Forelimb muscle (tissue), 1 donor: ENCODE measurements around the gene LYSET. TPM values are rescaled to one million over a fixed set of nuclear protein-coding genes. Genes with fewer than 3 reads are reported as not detected.
"Not testable (repeated sequence)": the region's sequence is repeated elsewhere in the genome, so short reads cannot be mapped to it uniquely, and the experiment has no call there.

Source experiments
- DNase-seq: peaks from one replicate; pipeline ENCODE4 v3.0.0-alpha.2; 2013; ENCODE audit warnings: low read depth
- polyA plus RNA-seq: library from polyadenylated mRNA; unstranded; fragments of 120-200 nt; gene quantifications from one replicate; pipeline ENCODE4 v1.2.1, GENCODE V29; 2013; ENCODE audit not compliant: insufficient read length

LYSET gene
- polyA plus RNA-seq, 1 donor = 13.9 TPM

DNA sequence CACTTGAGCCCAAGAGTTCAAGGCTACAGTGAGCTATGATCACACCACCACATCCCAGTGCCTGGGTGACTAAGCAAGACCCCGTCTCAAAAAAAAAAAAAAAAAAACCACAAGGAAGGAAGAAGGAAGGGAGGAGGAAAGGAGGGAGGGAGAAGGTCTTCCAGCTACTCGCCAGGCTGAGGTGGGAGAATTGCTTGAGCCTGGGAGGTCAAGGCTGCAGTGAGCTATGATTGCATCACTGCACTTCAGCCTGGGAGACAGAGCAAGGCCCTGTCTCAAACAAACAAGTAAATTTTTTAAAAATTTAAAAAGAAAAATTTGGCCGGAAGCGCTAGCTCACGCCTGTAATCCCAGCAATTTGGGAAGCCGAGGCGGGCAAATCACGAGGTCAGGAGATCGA lies 16.5 kb upstream of the LYSET start:
- DNase-seq = not testable (repeated sequence)

DNA sequence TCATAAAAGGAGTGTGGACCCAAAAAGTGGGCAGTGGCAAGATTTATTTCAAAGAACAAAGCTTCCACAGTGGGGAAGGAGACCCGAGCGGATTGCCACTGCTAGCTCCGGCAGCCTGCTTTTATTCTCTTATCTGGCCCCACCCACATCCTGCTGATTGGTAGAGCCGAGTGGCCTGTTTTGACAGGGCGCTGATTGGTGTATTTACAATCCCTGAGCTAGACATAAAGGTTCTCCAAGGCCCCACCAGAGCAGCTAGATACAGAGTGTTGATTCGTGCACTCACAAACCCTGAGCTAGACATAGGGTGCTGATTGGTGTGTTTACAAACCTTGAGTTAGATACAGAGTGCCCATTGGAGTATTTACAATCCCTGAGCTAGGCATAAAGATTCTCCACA lies 15.5 kb upstream of the LYSET start:
- not testable (repeated sequence) for DNase-seq

DNA sequence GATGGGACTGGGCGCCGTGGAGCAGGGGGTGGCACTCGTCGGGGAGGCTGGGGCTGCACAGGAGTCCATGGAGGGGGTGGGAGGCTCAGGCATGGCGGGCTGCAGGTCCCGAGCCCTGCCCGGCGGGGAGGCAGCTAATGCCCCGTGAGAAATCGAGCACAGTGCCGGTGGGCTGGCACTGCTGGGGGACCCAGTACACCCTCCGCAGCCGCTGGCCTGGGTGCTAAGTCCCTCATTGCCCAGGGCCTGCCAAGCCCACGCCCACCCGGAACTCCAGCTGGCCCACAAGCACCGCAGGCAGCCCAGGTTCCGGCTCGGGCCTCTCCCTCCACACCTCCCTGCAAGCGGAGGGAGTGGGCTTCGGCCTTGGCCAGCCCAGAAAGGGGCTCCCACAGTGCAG lies 15.0 kb upstream of the LYSET start:
- not testable (repeated sequence) for DNase-seq

DNA sequence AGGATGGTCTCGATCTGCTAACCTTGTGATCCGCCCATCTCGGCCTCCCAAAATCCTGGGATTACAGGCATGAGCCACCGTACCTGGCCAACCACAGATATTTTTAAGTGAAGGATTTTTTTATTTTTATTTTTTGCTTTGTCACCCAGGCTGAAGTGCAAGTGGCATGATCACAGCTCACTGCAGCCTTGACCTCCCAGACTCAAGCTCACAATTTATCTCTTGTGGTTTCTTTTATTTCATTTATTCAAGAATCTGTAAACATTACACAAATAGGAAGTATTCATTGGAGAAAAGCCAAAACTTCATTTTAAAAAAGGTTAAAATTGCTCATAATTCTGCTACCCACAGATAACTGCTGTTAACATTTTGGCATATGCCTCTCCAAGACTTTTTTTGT lies 13.7 kb upstream of the LYSET start:
- DNase-seq = no peak

DNA sequence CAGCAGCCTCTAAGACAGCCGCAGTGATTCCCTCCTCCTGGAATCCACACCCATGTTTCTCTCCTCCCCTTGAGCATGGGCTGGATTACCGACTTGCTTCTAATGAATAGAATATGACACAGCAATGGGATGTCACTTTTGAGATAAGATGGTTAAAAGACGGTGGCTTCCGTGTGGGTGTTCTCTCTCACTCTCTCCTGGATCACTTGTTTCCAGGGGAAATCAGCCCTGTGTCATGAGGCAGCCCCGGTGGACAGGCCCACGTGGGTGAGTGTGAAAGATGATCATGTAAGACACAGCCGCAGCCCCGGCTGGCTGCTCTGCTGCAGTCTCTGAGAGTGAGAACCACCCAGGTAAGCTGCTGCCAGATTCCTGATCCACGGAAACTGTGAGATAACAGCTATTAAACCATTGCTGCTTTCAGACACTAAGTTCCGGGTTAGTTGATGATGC lies 11.1 kb upstream of the LYSET start:
- no peak for DNase-seq

DNA sequence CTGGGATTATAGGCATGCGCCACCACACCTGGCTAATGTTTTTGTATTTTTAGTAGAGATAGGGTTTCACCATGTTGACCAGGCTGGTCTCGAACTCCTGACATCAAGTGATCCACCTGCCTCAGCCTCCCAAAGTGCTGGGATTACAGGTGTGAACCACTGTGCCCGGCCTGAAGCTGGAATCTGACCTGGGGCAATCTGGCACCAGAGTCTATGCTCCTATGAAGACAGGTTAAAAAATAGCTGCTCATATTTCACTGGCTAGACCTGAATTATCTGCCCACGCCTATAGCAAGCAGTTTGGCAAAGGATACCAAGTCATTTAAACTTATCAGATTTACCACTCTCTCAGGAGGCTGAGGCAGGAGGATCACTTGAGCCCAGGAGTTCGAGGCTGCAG lies 10.4 kb upstream of the LYSET start:
- not testable (repeated sequence) for DNase-seq

DNA sequence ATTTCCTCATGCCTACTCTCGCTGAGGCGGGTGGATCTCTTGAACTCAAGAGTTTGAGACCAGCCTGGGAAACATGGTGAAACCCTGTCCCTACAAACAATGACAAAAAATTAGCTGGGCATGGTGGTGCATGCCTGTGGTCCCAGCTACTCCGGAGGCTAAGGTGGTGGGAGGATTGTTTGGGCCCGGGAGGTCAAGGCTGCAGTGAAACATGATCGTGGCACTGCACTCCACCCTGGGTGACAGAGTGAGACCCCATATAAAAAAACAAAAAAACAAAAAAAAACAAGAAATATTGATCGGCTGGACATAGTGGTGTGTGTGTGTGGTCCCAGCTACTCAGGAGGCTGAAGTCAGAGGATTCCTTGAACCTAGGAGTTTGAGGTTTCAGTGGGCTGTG lies 9.6 kb upstream of the LYSET start:
- DNase-seq = no peak

DNA sequence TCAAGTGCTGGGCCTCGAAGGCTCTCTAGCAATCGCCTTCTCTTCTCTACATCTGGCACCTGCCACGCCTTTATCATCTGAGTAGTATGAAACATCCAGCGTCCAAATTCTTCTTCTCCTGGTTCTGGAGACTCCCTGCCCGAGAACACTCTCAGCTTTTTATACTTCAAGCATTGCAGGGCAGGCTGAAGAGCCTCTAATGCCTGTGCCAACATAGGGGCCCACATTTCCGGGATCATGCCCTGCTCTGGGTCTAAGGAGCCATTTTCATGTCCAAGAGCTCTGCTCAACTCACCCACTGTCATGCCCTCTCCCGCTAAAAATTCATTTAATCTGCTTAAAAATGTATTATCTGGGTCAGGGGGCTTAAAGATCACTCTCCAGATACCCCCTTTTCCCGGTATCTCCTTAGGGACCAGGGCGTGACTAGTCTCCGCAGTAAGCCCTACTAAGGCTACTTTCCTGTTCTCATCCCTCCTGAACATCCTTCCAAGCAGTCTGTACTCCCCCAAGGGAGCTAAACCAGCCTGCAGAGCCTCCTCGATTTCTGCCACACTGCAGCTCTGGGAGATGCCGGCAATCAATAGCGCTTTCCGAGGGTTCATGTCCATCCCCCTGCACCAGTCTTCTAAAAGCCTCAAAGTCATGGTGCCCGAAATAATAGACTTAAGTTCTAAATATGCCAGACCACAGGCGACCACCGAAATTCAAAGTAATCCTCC lies 1.4 kb upstream of the LYSET start:
- no peak for DNase-seq

DNA sequence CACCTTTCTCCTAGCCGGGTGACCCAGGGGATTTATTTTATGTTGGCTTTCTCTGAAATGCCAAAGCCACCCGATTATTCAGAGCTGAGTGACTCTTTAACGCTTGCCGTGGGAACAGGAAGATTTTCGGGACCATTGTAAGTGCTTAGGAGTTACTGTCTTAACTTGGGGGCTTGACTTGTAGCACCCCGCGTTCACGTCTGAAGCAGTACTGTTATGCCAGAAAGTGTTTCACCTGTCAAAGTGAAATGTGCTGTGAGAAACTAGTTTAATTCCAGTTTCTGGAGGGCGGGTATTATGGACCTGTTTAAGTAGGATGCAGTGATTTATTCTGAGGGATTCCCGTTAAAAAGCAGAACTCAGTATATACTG lies 218 bp downstream of the LYSET start:
- no peak for DNase-seq

DNA sequence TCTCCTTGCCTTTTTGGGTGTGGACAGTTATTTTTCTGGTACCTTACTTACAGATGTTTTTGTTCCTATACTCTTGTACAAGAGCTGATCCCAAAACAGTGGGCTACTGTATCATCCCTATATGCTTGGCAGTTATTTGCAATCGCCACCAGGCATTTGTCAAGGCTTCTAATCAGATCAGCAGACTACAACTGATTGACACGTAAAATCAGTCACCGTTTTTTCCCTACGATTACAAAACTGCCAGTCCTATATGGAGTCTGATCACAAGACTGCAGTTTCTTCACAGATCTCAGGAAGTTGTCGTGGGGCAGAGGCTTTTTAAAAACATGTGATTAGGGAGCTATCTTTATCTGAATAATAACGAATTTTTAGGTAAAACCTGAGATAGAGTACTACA lies 1.3 kb downstream of the LYSET start:
- no peak for DNase-seq

DNA sequence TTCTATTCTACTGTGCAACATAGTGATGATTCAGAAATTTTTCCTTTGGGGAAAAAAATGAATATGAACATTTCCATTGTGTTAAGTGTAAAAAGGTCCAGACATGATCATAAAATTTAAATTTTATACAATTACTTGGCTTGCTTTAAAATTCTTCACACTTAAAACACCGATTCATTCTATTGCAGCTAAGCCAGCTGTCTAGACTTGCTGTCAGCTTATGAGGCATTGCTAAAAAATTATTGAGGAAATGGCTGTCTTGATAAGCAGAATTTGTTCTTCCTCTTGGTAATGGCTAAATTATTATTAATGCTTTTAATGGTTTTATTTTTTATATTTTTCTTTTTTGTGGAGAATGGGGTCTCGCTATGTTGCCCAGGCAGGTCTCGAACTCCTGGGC lies 1.8 kb downstream of the LYSET start:
- DNase-seq = no peak

DNA sequence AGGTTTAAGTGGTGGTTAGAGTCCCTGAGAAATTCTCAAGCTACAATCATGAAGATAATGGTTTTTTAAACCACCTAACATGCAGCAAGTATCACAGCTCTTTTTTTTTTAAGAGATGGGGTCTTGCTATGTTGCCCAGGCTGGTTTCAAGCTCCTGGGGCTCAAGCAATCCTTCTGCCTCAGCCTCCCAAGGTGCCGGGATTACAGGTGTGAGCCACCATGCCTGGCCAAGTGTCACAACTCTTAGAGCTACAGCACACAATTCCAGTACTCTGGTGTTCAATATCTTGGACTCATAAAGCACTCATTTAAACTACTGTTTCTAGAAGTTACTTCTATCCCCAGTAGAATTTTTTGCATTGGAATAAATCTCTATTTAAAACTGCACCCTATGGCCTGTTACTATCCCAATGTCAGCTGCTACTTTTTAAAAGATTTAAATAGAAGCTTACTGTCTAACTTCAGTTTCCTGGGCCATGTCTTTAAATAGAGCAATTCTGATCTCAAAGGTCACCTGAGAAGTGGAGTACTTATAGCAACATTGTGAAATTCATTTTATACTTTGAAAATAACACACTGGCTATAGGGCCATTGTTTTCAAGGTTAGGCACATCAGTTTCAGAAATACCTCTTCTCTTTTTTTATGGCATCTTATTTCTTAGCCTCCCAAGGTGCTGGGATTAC lies 10.3 kb downstream of the LYSET start:
- no peak for DNase-seq

DNA sequence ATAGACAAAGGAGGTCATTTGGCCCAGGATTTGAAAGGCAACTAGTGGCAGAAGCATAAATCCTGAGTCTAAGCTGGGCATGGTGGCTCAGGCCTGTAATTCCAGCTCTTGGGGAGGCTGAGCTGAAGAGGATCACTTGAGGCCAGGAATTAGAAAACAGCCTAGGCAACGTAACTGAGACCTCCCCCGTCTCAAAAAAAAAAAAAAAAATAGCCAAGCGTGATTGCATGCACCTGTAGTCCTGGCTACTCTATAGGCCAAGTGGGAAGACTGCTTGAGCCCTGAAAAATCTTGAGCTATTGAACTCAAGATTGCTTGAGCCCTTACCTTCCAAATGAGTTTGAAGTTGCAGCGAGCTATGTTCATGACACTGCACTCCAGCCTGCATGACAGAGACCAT lies 13.9 kb downstream of the LYSET start:
- DNase-seq = no peak

DNA sequence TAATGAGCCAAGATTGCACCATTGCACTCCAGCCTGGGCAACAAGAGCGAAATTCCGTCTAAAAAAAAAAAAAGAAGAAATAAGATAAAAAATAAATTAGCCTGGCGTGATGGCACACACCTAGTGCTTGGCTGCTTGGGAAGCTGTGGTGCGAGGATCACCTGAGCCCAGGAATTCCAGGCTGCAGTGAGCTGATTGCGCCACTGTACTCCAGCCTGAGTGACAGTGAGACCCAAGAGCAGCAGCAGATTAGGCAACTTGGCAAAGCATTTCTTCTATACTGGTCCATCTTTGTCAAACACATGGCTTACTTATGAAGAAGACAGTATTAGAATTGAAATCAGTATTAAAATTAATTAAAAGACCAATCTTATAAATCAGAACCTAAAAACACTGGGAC lies 15.4 kb downstream of the LYSET start:
- DNase-seq = no peak

DNA sequence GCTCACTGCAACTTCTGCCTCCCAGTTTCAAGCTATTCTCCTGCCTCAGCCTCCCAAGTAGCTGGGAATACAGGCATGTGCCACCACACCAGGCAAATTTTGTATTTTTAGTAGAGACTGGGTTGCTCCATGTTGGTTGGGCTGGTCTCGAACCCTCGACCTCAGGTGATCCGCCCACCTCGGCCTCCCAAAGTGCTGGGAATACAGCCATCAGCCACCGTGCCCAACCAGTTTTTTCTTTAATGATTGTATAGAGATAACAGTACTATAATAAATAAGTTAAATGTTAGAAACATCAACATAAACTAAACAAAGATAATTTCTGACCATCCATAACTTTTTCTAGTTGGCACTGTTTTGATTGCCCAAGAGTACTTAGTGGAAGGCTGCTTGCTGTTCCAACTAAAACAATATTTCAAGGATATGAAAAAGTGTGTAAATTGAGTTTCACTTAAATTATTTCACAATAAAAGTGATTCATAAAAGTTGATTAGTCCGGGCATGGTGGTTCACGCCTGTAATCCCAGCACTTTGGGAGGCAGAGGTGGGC lies 16.1 kb downstream of the LYSET start:
- DNase-seq = no peak

DNA sequence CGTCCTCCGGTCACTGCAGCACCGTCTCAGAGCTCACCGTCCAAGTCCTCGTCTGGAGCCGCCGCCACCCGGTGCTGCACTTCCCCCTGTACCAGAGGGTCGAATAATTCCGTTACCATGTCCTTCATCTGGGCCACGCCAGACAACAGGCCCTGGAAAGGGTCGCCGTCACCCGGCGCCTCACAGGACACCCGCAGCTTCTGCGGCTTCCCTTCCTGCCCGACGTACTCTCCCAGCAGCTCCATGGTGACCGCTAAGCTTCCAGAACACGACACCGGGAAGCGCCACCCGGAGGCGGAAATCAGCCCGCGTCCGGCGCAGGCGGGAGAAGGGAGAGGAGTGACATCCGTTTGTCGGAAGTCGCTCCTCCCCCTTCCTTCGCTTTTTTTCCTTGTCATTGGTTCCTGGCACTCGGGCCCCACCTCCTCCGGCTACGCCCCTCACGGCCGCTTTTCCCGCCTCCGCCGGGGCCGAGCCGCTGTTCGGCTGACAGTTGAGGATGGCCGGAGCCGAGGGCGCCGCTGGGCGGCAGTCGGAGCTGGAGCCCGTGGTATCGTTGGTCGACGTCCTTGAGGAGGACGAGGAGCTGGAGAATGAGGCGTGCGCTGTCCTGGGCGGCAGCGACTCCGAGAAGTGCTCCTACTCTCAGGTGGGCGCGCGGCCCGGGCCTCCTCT lies 21.8 kb downstream of the LYSET start, which contains the start of the genes GON7 and UBR7:
Gene GON7 (minus strand): TSS at position 273 of the 675 bp plus-strand sequence. CDS start 28 bp downstream, at position 245.
Gene UBR7 (plus strand): TSS at position 464 of the 675 bp plus-strand sequence. CDS start 36 bp downstream, at position 500.
- peak; percentile 95 for DNase-seq

DNA sequence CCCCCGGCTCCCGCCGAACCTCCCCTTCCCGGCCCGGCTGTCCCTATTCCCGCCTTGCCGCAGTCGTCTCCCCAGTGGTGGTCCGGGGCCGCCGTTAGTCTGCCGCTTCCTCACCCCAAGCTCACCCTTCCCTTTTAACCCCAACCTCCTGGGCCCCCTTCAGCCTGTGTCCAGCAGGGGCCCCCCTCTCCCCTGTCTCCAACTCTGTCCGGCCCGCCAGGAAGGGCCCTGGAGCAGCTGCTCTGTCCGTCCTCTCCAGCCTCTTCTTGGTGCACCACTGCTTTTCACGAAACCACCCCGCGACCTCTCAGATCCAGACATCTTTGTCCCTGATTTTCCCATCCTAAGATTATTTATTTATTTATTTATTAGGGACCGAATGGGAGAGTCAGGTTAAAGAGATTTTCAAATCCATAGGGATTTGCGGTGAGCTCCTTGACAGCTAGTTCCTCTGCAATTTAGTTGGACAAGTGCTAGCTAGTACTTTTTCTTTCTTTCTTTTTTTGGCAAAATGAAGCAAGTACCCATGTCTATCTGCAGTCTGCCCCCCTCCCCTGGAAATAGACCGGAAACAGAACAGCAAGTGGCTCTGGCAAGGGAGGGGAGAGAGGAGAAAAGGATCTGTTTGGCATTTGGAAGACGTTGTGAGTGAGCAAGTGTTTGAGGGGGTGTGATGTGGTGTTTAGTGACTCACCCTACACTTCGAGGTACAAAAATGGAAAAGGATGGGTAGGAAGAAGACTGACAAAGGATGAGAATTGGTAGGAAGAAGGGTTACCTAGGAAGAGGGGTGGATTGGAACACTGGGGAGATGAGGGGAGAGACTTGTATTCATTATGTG lies 22.6 kb downstream of the LYSET start:
- DNase-seq = no peak

DNA sequence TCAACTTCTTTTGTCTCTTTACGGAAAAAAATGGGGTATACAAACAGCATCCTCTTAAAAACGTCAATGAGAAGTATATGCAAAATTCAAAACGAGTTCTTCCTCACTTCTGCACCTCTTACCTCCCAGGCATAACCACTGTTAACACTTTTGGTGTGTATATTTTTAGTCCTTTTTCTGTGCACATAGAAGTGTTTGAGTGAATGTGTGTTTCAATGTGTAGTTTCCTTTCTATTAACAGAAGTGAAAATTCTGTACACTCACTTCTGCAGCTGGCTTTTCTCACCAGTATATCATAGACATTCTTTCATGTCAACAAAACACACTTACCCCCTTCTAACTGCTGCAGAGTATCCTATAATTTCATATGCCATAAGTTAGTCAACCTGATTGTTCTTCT lies 27.3 kb downstream of the LYSET start:
- DNase-seq = no peak

DNA sequence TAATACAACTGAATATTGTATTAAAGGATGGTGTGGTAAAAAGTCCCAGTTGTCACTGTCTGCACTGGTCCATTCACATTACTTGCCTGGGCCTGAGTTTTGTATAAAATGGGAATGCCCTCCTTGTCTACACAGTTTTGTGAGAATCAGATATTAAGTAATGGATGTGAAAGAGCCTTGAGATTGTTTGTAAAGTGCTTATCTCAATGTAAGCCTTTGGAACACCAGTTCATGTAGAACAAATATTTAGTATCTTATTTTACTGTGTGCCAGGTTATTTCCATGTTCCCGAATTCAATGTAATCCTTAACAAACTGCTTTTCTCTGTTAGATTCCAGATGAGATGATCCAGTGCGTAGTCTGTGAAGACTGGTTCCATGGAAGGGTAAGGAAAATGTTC lies 29.5 kb downstream of the LYSET start:
- DNase-seq = no peak

DNA sequence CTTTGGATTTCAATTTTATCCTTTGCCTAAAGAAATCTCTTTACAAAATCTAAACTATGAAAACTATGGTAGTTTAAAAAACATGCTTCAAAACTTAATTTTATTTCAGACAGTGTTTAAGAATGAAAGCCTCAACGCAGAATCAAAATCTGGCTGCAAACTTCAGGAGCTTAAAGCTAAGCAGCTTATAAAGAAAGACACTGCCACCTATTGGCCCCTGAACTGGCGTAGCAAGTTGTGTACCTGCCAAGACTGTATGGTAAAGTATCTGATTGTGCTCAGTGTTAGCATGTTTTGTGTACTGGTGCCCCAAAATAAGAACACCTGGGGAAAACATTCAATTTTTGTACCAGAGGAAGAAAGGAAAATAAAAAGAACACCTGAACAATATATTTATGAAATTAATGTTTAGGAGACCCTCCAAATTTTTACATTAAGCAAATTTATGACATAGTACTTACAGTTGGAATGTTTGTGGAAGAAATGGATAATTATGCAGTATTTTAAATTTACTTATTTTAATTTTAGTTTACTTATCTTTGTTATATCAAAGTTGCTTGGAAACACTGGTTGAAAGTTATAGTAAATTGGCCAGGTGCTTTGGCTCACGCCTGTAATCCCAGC lies 34.1 kb downstream of the LYSET start:
- no peak for DNase-seq

DNA sequence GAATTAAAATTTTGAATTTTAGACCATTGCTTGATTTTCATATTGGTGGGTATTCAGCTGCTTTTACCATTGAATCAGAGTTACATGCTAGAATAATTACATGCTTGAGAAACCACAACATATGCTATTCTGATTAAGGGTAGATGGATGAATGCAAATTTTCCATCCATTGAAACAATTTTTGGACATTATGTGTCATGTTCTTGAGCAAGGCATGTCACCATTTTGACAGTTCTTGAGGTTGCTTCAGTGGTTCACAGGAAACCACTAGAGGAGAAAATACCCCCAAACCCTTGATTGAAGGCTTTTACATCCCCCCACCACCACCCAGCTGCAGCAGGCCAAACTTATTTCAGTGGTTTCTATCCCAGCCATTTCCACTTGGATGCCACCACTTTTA lies 35.4 kb downstream of the LYSET start:
- DNase-seq = no peak
